H1 (cell line): Measurements from ENCODE around the gene ELMO1. TPM values are rescaled to one million over a fixed set of nuclear protein-coding genes. Genes with fewer than 3 reads are reported as not detected.

Experiments used
- MAFK ChIP-seq: IDR thresholded peaks from 2 replicates; pipeline ENCODE4 v1.6.1; 2012; ENCODE audit warnings: low read depth, mild to moderate bottlenecking, improper control_type of control experiment, low read length
- POU5F1 ChIP-seq: IDR thresholded peaks from 2 replicates; pipeline ENCODE4 v1.6.1; 2011; ENCODE audit warnings: low read depth, mild to moderate bottlenecking, low read length, moderate library complexity
- polyA plus RNA-seq, 7 experiments: library from polyadenylated mRNA; depleted of rRNA in 3 of 7; stranded (reverse) in 5 of 7; unstranded in 2 of 7; fragments of >200 nt in 5 of 7; fragments of 200-250 nt in 2 of 7; gene quantifications; 1 replicate in 5 of 7; 2 replicates in 1 of 7; 4 replicates in 1 of 7; pipeline versions ENCODE4 v1.2.1 to v1.2.3, GENCODE V29; 2011 to 2013; ENCODE audit warnings: missing spikeins in 2 of 7, mixed read lengths in 2 of 7
- total RNA-seq: library from RNA; stranded (reverse); fragmentation: NEBNext Ultra II Directional; extraction: Animal tissue kit (Norgen Biotek cat#: 25700); gene quantifications from 2 replicates; pipeline ENCODE4 v1.2.1, GENCODE V29; 2021

ELMO1 gene
- total and polyA plus RNA-seq, 2 of the 8 experiments (the other 6 are each of a cell fraction or from before 2014, with no cell fraction given), result 18.4 to 21.0 TPM

DNA sequence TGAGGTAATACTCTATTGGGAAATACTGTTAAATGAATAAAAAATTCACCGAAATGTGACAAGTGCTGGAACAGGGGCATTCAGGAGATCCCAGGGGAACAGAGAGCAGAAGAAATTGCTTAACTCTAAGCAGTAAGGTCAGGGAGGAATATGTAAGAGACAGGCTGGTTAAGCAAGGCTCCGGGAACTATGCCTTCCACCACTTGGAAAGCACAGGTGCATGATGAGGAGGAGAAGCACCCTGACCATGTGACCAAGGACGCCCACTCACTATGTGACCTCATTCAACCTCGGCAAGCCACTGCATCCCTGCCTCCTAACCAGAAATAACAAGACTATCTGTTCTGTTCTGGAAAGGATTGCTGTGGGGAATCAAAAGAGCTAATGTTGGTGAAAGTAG is 218.4 kb downstream of the ELMO1 start (continued):
- TF ChIP-seq MAFK (no peak), POU5F1 (no peak)
